Middle frontal gyrus (tissue), 1 donor: ENCODE results near the gene PEX5L.
A peak's percentile ranks its signal among the peaks of the same experiment; 100 is the strongest.
"Not testable (repeated sequence)": the region's sequence is repeated elsewhere in the genome, so short reads cannot be mapped to it uniquely, and the experiment has no call there.

ENCODE experiments used
- DNase-seq: peaks from one replicate; pipeline ENCODE4 v3.0.0-alpha.2; 2015; ENCODE audit warnings: low spot score; ENCODE audit errors: extremely low spot score

The PEX5L gene

DNA sequence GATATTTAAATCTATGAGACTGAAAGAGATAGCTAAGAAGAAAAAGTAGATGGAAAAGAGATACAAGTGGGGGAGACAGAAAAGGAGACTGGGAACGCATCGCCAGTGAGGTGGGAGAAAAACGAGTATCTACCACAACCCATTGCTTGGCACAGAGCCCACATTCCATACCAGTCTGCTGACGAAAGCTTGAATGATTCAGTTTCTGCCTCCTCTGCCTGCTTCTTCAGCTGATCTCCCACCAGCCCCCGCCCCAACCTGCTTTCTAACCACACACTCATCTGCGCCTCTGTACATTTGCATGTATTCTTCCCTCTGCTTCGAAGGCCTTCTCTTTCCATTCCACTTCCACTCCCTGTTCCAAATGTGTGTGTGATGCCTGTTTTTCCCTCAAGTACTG lies 195.8 kb downstream of the PEX5L start:
- DNase-seq: no peak

DNA sequence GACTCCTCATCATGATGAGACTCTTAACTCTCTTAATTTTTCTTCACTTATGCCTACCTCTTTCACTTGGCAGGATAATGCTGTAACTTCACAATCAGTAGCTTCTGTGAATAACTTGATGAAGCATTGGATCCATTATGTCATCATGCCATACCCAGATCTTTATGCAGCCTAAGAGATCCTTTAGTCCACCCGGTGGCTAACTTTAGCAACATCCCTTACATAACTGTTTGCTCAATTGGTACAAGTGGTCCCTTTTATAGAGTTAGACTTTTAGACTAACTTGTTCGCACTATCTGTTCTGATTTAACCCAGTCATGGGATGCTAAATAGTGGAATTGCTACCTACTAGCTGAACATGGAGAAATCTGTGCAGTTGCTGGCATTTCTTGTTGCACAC lies 199.4 kb downstream of the PEX5L start:
- no peak for DNase-seq

DNA sequence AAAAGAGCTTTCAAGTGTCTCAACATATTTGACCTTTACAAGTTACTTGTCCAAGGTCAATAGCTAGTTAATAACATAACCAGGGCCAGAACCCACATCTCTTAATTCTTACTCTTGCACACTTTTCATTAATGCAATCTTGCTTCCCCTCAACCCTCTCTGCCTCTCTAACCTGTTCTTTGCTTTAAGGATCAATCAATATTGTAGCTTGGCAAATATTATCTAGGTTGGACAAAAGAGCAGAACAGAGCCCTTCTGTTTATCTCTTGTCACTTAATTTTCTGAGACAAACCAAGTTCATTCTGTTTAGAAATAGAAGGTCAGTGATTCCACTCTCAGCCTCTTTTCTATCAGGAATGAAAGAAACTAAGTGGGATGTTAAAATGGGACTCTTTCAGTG lies 203.4 kb downstream of the PEX5L start:
- no peak for DNase-seq

DNA sequence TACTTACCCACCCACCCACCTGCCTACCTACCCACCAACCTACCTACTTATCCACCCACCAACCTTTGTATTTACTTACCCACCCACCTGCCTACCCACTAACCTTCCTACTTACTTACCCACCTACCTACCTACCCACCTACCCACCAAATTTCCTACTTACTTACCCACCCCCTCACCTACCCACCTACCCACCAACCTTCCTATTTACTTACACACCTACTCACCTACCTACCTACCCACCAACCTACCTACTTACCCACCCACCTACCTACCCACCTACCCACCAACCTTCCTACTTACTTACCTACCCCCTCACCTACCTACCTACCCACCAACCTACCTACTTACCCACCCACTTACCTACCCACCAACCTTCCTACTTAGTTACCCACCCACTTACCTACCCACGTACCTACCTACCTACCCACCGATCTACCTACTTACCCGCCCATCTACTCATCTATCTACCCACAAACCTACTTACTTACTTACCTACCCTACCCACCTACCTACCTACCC lies 204.3 kb downstream of the PEX5L start:
- no peak for DNase-seq

GRCh38 chr3:179829401-179829800 lies 207.3 kb downstream of the PEX5L start:
- DNase-seq: no peak

- DNase-seq: no peak
Measured at GRCh38 chr3:179828738-179829137, 208.0 kb downstream of the PEX5L start.

- DNase-seq: no peak
Measured at GRCh38 chr3:179826247-179826637, 210.5 kb downstream of the PEX5L start.

DNA sequence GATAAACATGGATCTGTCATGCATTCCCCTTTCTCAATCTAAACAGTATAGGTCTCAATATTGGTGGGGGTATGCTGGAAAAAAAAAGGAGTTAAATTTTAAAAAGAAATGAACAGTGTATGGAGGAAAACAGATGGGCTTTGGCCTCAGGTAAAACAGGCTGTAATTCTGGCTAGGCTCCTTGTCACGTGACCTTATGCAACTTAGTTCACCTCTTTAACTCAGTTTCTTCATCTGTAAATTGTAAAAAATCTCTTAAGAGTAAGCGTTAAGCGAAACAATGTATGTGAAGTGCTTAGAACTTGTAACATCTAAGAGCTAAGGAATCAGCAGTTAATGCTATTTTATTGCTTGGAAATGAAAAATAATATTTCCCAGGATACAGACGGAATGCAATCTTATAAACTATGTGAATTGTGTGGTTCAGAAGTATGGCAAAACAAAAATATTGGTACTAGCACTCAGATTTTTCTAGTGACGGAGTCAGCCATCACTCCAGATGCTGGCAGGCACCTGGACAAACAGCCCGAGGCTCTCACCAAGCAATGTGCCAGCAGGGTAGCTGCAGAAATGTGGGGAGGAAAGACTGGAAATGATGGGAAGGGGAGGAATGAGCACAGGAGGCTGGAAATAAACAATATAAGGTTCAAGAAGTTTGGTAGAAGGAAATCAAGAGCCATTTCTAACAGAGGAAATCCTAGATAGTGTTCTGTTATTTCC lies 211.1 kb downstream of the PEX5L start:
- no peak for DNase-seq

DNA sequence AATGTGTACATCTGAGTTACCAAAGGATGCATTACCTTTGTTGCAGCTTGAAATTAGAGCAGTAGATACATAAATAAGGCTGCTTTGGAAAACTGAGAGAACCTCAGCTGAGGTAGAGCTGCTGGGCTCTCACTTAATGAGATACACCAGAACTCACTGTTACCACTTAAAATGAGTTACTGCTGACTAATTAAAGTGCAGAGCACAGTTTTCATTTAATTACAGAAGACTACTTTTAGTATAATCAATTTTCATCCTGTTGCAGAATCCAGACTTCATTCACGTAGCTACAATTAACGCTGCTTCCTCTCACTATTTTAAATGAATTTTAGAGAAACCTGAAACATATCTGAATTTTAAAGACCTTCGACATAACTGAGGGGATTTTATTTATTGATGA lies 214.4 kb downstream of the PEX5L start:
- no peak for DNase-seq

GRCh38 chr3:179819379-179819778 lies 217.4 kb downstream of the PEX5L start:
- no peak for DNase-seq

DNA sequence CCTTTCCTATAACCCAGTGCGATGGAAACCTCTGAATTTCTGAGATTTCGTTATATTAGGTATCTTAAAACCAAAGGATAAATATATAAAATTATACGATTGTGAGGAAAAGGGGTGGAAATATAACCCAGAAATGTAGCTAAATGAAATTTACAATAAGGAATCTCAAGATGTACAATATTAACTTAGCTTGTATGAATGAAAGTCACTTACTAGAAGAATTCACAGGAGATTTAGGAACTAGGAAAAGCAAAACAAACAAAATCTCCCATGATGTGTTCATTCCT lies 224.7 kb downstream of the PEX5L start:
- no peak for DNase-seq

DNA sequence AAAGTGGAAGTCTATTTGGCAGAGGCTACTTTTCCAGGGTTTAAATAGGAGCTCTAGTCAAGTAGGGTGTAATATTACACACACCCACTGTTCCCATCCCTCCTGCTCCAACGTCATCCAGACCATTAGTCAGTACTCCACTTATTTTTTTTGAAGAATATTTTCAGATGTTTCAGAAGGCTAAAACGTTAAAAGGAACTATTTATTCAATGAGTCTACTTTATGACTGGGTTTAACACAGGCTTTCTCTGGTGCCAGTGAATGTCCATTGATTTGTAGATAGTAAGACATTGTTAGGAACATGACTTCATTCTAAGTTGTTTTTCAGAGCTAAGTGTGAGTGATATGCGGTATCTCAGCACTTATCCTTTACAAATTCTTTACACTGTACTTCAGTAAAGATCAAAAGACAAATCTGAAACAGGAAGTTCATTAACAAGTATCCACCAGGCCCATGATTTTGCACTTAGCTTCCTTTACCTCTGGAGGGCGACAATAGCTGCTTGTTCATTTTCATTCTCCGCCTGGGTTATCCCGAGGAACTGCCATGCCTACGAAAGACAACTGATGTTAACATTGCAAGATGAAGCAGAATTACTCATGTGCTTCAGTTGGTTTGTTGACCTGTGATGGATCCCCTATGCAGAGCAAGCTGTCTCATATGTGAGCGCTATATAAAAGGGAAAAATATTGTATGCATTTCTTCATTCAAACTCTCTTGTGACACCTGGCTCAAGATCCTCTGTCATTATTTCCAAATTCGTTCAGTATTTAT lies 225.2 kb downstream of the PEX5L start:
- peak; percentile 59 for DNase-seq

- DNase-seq: no peak
Measured at GRCh38 chr3:179809639-179810038, 227.1 kb downstream of the PEX5L start.

DNA sequence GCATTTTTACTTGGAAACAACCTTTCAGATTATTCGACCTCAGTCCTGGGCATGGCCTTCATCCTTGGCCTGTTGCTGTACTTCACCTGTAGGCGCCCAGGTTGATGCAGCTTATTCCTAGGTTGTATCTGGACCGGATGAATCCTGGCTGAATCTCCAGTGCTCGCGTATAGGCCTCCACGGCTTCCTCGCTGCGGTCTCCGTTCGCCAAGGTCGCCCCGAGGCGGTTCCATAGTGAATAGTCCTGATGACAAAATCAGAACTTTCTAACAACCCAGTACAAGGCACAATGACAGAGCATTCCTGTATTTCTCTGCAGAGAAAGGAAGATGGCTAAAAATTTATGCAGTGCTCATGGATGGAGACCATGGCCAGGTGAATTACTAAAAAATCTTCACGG lies 229.1 kb downstream of the PEX5L start:
- no peak for DNase-seq

GRCh38 chr3:179806177-179806576 lies 230.6 kb downstream of the PEX5L start:
- no peak for DNase-seq

GRCh38 chr3:179801856-179802255 lies 234.9 kb downstream of the PEX5L start:
- no peak for DNase-seq

DNA sequence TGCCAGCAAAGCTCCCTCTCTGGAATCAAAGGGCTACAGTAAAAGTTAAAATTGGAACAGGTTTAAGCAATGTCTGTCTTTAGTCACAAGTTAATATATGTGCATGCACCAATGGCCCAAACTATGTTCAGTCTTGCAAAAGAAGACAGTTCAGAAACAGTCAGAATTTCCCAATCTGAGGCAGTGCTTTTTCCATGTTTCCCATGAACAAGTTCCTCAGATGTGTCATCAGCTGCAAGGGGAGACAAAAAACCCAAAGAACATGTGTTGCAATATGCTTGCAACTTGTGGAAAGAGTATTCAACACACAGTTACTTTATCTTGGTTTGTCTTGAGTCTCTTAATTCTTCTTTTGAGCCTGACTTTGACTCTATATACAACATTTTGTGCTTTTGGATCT lies 235.5 kb downstream of the PEX5L start:
- no peak for DNase-seq

GRCh38 chr3:179797192-179797591 lies 239.5 kb downstream of the PEX5L start:
- DNase-seq: no peak

DNA sequence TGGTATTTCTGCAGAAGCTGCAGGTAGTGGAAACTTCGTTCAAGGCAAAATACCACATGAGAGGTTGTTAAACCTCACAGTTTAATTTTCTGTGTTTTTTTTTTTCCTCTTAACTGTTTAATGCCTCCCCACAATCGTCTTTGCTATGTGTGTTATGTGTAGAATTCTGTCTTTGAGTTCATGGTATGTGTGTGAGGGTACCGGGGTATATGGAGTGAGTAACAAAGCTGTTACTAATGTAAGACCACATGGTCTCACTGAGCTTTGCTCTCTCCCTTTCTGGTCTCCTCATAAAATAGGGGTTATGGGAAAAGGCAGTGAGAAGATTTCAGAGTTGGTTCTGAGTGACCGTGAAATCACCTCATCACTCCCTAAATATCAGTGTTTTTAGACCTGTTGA lies 240.3 kb downstream of the PEX5L start:
- DNase-seq: no peak

DNA sequence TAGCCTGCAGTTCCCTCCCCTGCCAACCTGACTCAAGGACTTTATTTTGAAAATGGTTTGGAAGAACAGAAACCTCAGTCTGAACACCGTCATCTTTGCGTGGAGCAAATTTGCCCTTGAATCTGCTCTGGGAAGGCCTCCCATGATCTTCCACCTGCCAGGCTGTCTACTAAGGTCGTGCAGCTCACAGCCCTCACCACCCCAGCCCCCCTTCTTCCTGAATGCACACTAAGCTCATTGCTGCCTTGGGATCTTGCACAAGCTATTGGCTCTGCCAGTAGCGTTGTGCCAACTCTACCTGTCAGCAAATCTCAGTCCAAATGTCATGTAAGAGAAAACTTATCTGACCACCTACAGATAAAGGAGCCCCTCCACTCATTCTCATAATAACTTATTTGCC lies 242.4 kb downstream of the PEX5L start:
- DNase-seq: no peak

DNA sequence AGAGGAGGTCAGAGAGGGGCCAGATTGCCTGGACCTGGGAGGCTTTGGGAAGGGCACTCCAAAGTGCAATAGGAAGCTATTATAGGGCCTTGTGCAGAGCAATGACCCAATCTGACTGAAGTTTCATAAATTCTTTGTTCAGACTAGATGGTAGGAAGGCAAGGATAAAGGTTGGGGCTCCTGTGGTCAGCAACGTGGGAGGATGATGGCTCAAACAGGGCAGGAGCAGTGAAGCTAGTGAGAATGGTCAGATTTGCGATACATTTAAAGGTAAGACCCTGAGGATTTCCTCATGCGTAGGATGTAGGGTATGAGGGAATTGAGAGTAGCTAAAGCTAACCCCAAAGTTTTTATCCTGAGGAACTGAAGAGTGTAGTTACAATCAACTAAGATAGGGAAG lies 244.9 kb downstream of the PEX5L start:
- no peak for DNase-seq

GRCh38 chr3:179788996-179789395 lies 247.7 kb downstream of the PEX5L start:
- no peak for DNase-seq

DNA sequence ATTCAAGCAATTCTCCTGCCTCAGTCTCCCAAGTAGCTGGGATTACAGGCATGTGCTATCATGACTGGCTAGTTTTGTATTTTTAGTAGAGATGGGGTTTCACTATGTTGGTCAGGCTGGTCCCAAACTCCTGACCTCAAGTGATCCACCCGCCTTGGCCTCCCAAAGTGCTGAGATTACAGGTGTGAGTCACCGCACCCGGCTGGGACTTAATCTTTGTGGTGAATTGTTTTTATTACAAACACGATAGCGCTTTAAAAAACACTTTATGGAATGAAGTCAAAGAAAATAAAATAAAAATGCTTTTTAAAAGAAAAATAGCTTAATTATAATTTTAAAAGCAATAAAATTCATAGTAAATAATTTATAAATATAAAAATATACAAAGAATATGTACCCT lies 253.9 kb downstream of the PEX5L start:
- DNase-seq: not testable (repeated sequence)
